Measurements from ENCODE around the gene GNPTG. TPM values are rescaled to one million over a fixed set of nuclear protein-coding genes. Genes with fewer than 3 reads are reported as not detected.
A peak's percentile ranks its signal among the peaks of the same experiment; 100 is the strongest.

Gene GNPTG
- total RNA-seq, 1 experiment from 2014 or later = 29.4 TPM

- H3K56ac ChIP-seq (ENCODE audit: insufficient read length, low read depth, low read length) = no peak overlapping the region
- H3K27ac ChIP-seq (ENCODE audit: insufficient read length, low read depth, low read length) = no peak overlapping the region
- no peak overlapping the region for H4K91ac ChIP-seq (ENCODE audit: insufficient read length, low read depth, low read length)
- H4K8ac ChIP-seq (replicated peaks; ENCODE audit: insufficient read length, low read depth, low read length) = no peak overlapping the region
- Mint-ChIP-seq H3K27ac (peak overlapping the region in 1 of 3 experiments; percentile 77; a peak in 1 of 7 replicates), H3K36me3 (ENCODE audit: insufficient read depth in 1 of 3, low read depth in 3 of 3) (peaks cover 18 to 49% (median 37%) of the 10 kb centered on the region in 3 experiments; a peak in 6 of 7 replicates), H3K9me3 (no peaks in the 10 kb centered on the region), H3K27me3 (ENCODE audit: low read depth) (no peaks in the 10 kb centered on the region), H3K4me3 (no peak overlapping the region; a peak in 1 of 5 replicates), H3K4me1 (no peaks in the 10 kb centered on the region)
- no peaks in the 10 kb centered on the region for H3K79me1 ChIP-seq (ENCODE audit: insufficient read depth, low read depth, low read length, poor library complexity, severe bottlenecking)
- no peak overlapping the region for H2BK15ac ChIP-seq (ENCODE audit: low read depth, low read length)
- no peak overlapping the region for H2BK120ac ChIP-seq (ENCODE audit: low read depth, low read length, poor library complexity, severe bottlenecking)
- no peaks in the 10 kb centered on the region for H3K23me2 ChIP-seq (ENCODE audit: insufficient read length, low read depth, low read length, poor library complexity, severe bottlenecking)
- no peak overlapping the region for H2AFZ ChIP-seq (ENCODE audit: low read length)
- no peak overlapping the region for H4K5ac ChIP-seq (ENCODE audit: insufficient read length, low read depth, low read length)
- H3K4ac ChIP-seq (ENCODE audit: low read depth, low read length) = no peak overlapping the region
- H2AK5ac ChIP-seq (ENCODE audit: insufficient read length, low read length) = no peak overlapping the region
- H2BK20ac ChIP-seq (ENCODE audit: low read depth, low read length, poor library complexity, severe bottlenecking) = no peak overlapping the region
- WGBS (ENCODE audit: extremely low coverage, insufficient read length, low lambda C conversion rate) = no CpG with 5 or more reads among the region's 18 CpGs
- peak; percentile 81 for DNase-seq
- H3K27me3 ChIP-seq (ENCODE audit: insufficient read depth, low read length) = no peaks in the 10 kb centered on the region
- no peak overlapping the region for H3T11ph ChIP-seq (ENCODE audit: low read length)
- no peaks in the 10 kb centered on the region for H4K20me1 ChIP-seq (ENCODE audit: control insufficient read depth, insufficient read depth, insufficient read length)
- H3K79me2 ChIP-seq (ENCODE audit: insufficient read depth, low read length) = 0 out of 2 replicates have a peak, but pooled peaks cover 2% of the 10 kb centered on the region
- no peak overlapping the region for H2BK5ac ChIP-seq (ENCODE audit: insufficient read length, low read length)
- H3K23ac ChIP-seq (ENCODE audit: insufficient read length, low read depth, low read length) = no peak overlapping the region
- TF ChIP-seq CTCF (conservative IDR thresholded peaks at IDR 0.05) = peak; percentile 93
- H3K9ac ChIP-seq (ENCODE audit: extremely low read depth, insufficient read length, low read length) = no peak overlapping the region
- H3K18ac ChIP-seq (ENCODE audit: insufficient read length, low read depth, low read length) = no peak overlapping the region
- H2BK12ac ChIP-seq (ENCODE audit: insufficient read length, low read depth, low read length) = no peak overlapping the region
- H3K4me2 ChIP-seq (ENCODE audit: insufficient read depth, insufficient read length, low read length) = no peak overlapping the region
- no peaks in the 10 kb centered on the region for H3K4me1 ChIP-seq (ENCODE audit: insufficient read depth, low read length)
- no peak overlapping the region for H3K14ac ChIP-seq (ENCODE audit: insufficient read depth, low read length)
- no peaks in the 10 kb centered on the region for H3K9me3 ChIP-seq (ENCODE audit: control insufficient read depth, low read depth, low read length)
These were observed 11.8 kb downstream of the GNPTG start for GRCh38 chr16:1363501-1364041.
